ENCODE measurements around the gene WDR27. TPM values are rescaled to one million over a fixed set of nuclear protein-coding genes. Genes with fewer than 3 reads are reported as not detected.
"Not testable (repeated sequence)": the region's sequence is repeated elsewhere in the genome, so short reads cannot be mapped to it uniquely, and the experiment has no call there.

Gene WDR27
- total and polyA plus RNA-seq, 9 donors, result 16.6 to 53.4 (median 38.7) TPM

DNA sequence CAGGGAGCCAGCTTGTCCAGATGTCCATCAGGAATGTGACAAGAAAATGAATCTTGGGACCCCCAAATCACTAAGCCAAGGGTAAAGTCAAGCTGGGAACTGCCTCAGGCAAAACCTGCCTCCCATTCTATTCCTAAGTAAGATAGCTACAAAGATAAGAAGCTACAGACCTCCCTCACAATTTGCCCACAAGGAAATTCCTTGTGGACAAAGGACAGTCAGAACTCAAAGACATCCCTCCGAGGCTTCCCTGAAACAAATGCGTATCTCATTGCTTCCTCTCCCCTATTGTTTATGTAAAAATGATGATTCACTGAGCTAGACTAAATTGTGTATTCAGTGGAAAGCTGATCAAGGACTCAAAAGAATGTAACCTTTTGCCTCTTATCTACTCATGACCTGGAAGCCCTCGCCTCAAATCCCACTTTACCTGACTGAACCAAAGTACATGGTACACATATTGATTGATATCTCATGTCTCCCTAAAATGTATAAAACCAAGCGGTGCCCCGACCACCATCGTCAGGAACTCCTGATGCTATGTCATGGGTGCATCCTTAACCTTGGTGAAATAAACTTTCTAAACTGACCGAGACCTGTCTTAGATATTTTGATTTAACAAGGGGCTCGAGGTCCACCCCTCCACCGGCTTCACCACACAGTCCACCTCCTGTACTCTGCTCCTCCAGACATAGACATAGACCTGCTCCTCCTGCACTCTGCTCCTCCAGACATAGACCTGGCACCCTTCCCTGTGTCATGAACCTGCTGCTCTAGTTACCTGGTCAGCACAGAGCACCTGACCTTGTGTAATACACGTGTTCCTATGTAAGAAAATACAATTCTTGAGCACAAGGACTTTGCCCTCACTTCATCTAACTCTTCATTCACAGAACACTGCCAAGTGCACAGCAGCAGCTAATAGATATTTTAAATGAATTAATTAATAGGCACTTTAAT is 81.4 kb downstream of the WDR27 start:
- no peak for TF ChIP-seq POLR2A (IDR thresholded peaks at IDR 0.05)
- TF ChIP-seq CTCF (IDR thresholded peaks at IDR 0.05), result no peak
- no peak for TF ChIP-seq EP300 (IDR thresholded peaks at IDR 0.05)
- no peaks in the 10 kb centered on the region for H3K36me3 ChIP-seq
- H3K9me3 ChIP-seq, result no peaks in the 10 kb centered on the region
- H3K4me3 ChIP-seq, result no peak overlapping the region
- 70 to 80% (median 73%) methylated on average over 10 of the region's 10 CpGs for WGBS, 3 donors
- H3K27ac ChIP-seq, result no peak overlapping the region
- H3K4me1 ChIP-seq (ENCODE audit: insufficient read depth), result no peaks in the 10 kb centered on the region
- no peaks in the 10 kb centered on the region for H3K27me3 ChIP-seq
- no peak for DNase-seq
- intact Hi-C loops (cut with DNase I), result no loop called here

GRCh38 chr6:169619650-169620049 is 82.2 kb downstream of the WDR27 start:
- Histone ChIP-seq H3K9me3 (no peaks in the 10 kb centered on the region), H3K27me3 (no peaks in the 10 kb centered on the region), H3K36me3 (no peaks in the 10 kb centered on the region), H3K4me3 (no peak overlapping the region), H3K4me1 (ENCODE audit: insufficient read depth) (no peaks in the 10 kb centered on the region), H3K27ac (no peak overlapping the region)
- DNase-seq, result no peak
- TF ChIP-seq CTCF (IDR thresholded peaks at IDR 0.05) (no peak), EP300 (IDR thresholded peaks at IDR 0.05) (no peak), POLR2A (IDR thresholded peaks at IDR 0.05) (no peak)
- intact Hi-C loops (cut with DNase I), result no loop called here
- WGBS, 3 donors, result 94 to 97% (median 95%) methylated on average over 1 of the region's 1 CpG

- H3K4me1 ChIP-seq (ENCODE audit: insufficient read depth), result no peaks in the 10 kb centered on the region
- TF ChIP-seq CTCF (IDR thresholded peaks at IDR 0.05), result no peak
- no peak for TF ChIP-seq POLR2A (IDR thresholded peaks at IDR 0.05)
- TF ChIP-seq EP300 (IDR thresholded peaks at IDR 0.05), result no peak
- intact Hi-C loops (cut with DNase I), result no loop called here
- H3K27me3 ChIP-seq, result no peaks in the 10 kb centered on the region
- no peaks in the 10 kb centered on the region for H3K36me3 ChIP-seq
- H3K9me3 ChIP-seq, result no peaks in the 10 kb centered on the region
- no peak overlapping the region for H3K4me3 ChIP-seq
- 80 to 85% (median 81%) methylated on average over 7 of the region's 7 CpGs for WGBS, 3 donors
- DNase-seq, result no peak
- H3K27ac ChIP-seq, result no peak overlapping the region
These were observed 83.0 kb downstream of the WDR27 start for GRCh38 chr6:169618526-169619490.

DNA sequence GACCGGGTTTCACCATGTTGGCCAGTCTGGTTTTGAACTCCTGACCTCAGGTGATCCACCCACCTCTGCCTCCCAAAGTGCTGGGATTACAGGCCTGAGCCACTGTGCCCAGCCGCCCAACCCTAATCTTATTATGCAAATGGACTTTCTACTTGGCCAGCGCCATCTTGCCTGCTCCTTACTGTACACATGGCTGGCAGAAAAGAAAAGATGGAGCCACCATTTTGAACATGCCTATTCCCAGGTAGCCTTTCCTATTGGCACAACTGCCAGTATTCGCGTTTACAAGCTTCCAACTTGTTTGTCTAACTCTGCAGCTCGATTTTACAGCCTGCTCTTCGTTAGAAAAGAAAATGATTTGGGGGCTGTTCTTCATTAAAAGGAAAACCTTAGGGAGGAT is 84.3 kb downstream of the WDR27 start:
- Histone ChIP-seq H3K27me3 (no peaks in the 10 kb centered on the region), H3K4me1 (ENCODE audit: insufficient read depth) (no peaks in the 10 kb centered on the region), H3K4me3 (no peak overlapping the region), H3K36me3 (no peaks in the 10 kb centered on the region), H3K9me3 (no peaks in the 10 kb centered on the region), H3K27ac (no peak overlapping the region)
- intact Hi-C loops (cut with DNase I), result no loop called here
- 87 to 89% (median 88%) methylated on average over 7 of the region's 7 CpGs for WGBS, 3 donors
- no peak for DNase-seq
- no peak for TF ChIP-seq CTCF (IDR thresholded peaks at IDR 0.05)
- TF ChIP-seq POLR2A (IDR thresholded peaks at IDR 0.05), result no peak
- no peak for TF ChIP-seq EP300 (IDR thresholded peaks at IDR 0.05)

DNA sequence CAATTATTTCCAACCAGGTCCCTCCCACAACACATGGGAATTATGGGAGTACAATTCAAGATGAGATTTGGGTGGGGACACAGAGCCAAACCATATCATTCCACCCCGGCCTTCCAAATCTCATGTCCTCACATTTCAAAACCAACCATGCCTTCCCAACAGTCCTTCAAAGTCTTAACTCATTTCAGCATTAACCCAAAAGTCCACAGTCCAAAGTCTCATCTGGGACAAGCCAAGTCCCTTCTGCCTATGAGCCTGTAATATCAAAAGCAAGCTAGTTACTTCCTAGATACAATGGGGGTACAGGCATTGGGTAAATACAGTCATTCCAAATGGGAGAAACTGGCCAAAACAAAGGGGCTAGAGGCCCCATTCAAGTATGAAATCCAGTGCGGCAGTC is 93.2 kb downstream of the WDR27 start:
- 94 to 96% (median 96%) methylated on average over 2 of the region's 2 CpGs for WGBS, 3 donors
- intact Hi-C loops (cut with DNase I); H3K4me3 ChIP-seq; H3K27ac ChIP-seq; H3K27me3 ChIP-seq; DNase-seq; H3K9me3 ChIP-seq; H3K36me3 ChIP-seq; H3K4me1 ChIP-seq (ENCODE audit: insufficient read depth): not testable (repeated sequence)
